GM12878 (cell line): Measurements from ENCODE around the gene RELT. TPM values are rescaled to one million over a fixed set of nuclear protein-coding genes. Genes with fewer than 3 reads are reported as not detected.

Source experiments
- ATAC-seq: fragments of 200-7000 bp; cut with Tn5 transposase; 3 replicates; pipeline ENCODE4 v1.9.1; 2020; ENCODE audit warnings: mild to moderate bottlenecking, moderate library complexity
- BruUV-seq: library from RNA; stranded (reverse); fragments of 400-500 nt; replicated peaks from 2 replicates; lab custom pipeline; 2021; lab: Mats Ljungman, UMichigan
- CTCF ChIA-PET: fragments of 300-600 bp; sonication (Branson Sonifier 250); formaldehyde crosslinking; extraction: SDS; loops from one replicate; lab custom pipeline; 2021; ENCODE audit warnings: inconsistent platforms; lab: Yijun Ruan, JAX
- POLR2A ChIA-PET: fragments of 350-600 bp; formaldehyde crosslinking; extraction: SDS; loops from one replicate; lab custom pipeline; 2021; ENCODE audit warnings: inconsistent platforms; lab: Charles Lee
- RAD21 ChIA-PET: fragments of 300-600 bp; sonication (Branson Sonifier 250); formaldehyde crosslinking; loops from one replicate; lab custom pipeline; 2023; ENCODE audit warnings: antibody characterized with exemption; ENCODE audit not compliant: unreplicated experiment; lab: Charles Lee
- SMC1A ChIA-PET: fragments of 300-600 bp; sonication (Branson Sonifier 250); formaldehyde crosslinking; loops from one replicate; lab custom pipeline; 2023; ENCODE audit not compliant: unreplicated experiment, uncharacterized antibody; lab: Charles Lee
- DNase-seq: peaks from one replicate; pipeline ENCODE4 v3.0.0-alpha.2; 2011; ENCODE audit warnings: low read depth, low spot score
- FAIRE-seq: peaks from 3 replicates; lab custom pipeline; 2011; peaks lifted over from hg19 to GRCh38; lab: Jason Lieb, UNC
- H2AFZ ChIP-seq: 2 replicates; pipeline ENCODE4 v1.6.0; 2011; ENCODE audit warnings: low read depth, low read length, control low read depth; ENCODE audit not compliant: control insufficient read depth
- H3K27ac ChIP-seq: 2 replicates; pipeline ENCODE4 v1.5.1; 2011; ENCODE audit warnings: control low read depth; ENCODE audit not compliant: control insufficient read depth, insufficient read depth
- H3K27me3 ChIP-seq, 2 experiments: replicated peaks in 1 of 2; 2 replicates each; pipeline versions ENCODE4 v1.6.0 to v1.6.1; 2011; ENCODE audit warnings: low read length in 1 of 2; ENCODE audit not compliant: control insufficient read depth in 2 of 2, insufficient read depth in 2 of 2
- H3K36me3 ChIP-seq, 2 experiments: 2 replicates each; pipeline ENCODE4 v1.5.1; 2011; ENCODE audit warnings: low read length in 1 of 2; ENCODE audit not compliant: control insufficient read depth in 2 of 2, insufficient read depth in 2 of 2
- H3K4me1 ChIP-seq: 2 replicates; pipeline ENCODE4 v1.6.1; 2011; ENCODE audit warnings: mild to moderate bottlenecking, low read length, moderate library complexity, mixed read lengths; ENCODE audit not compliant: control insufficient read depth, insufficient read depth
- H3K4me2 ChIP-seq: 2 replicates; pipeline ENCODE4 v1.6.0; 2011; ENCODE audit warnings: control low read depth; ENCODE audit not compliant: control insufficient read depth, insufficient read depth
- H3K4me3 ChIP-seq: fragments of 200-600 bp; sonication (generic); 2 replicates; pipeline ENCODE4 v1.5.1; 2016
- H3K79me2 ChIP-seq: 2 replicates; pipeline ENCODE4 v1.6.0; 2011; ENCODE audit warnings: low read length; ENCODE audit not compliant: control insufficient read depth, insufficient read depth
- H3K9ac ChIP-seq: 2 replicates; pipeline ENCODE4 v1.8.0; 2011; ENCODE audit warnings: low read length, control low read depth, mixed read lengths; ENCODE audit not compliant: control insufficient read depth, insufficient read depth
- H3K9me3 ChIP-seq: replicated peaks from 3 replicates; pipeline ENCODE4 v1.5.1; 2011; ENCODE audit warnings: mild to moderate bottlenecking, low read length; ENCODE audit not compliant: control insufficient read depth, insufficient read depth
- H4K20me1 ChIP-seq: 2 replicates; pipeline ENCODE4 v1.6.0; 2011; ENCODE audit not compliant: control insufficient read depth, insufficient read depth
- CBFB ChIP-seq: IDR thresholded peaks from 2 replicates; pipeline ENCODE4 v1.6.1; 2016; ENCODE audit warnings: antibody characterized with exemption, low read depth
- EP300 ChIP-seq, 2 experiments: fragments of 150-350 bp in 1 of 2; IDR thresholded peaks; 2 replicates each; pipeline ENCODE4 v1.6.1; 2011 to 2012; ENCODE audit warnings: low read depth in 2 of 2, low read length in 2 of 2, borderline replicate concordance in 1 of 2, improper control_type of control experiment in 1 of 2, inconsistent platforms in 1 of 2; ENCODE audit not compliant: control insufficient read depth in 1 of 2
- IRF4 ChIP-seq: IDR thresholded peaks from 2 replicates; pipeline ENCODE4 v1.6.1; 2011; ENCODE audit warnings: low read depth, low read length
- MTA2 ChIP-seq: fragments of 450-650 bp; IDR thresholded peaks from 2 replicates; pipeline ENCODE4 v1.6.1; 2016; ENCODE audit warnings: low read depth, mild to moderate bottlenecking, moderate library complexity
- MTA3 ChIP-seq: IDR thresholded peaks from 2 replicates; pipeline ENCODE4 v1.6.1; 2012; ENCODE audit warnings: low read length, inconsistent platforms, borderline replicate concordance
- POU2F2 ChIP-seq: IDR thresholded peaks from 3 replicates; pipeline ENCODE4 v1.6.1; 2011; ENCODE audit warnings: low read depth, mild to moderate bottlenecking, low read length, borderline replicate concordance
- RAD21 ChIP-seq: IDR thresholded peaks from 2 replicates; pipeline ENCODE4 v1.6.1; 2011; ENCODE audit warnings: mild to moderate bottlenecking, low read depth, low read length, moderate library complexity; ENCODE audit not compliant: insufficient read depth
- RCOR1 ChIP-seq: conservative IDR thresholded peaks from 2 replicates; pipeline ENCODE4 v1.6.1; 2012; ENCODE audit warnings: low read depth, low read length, improper control_type of control experiment
- SMC3 ChIP-seq: IDR thresholded peaks from 2 replicates; pipeline ENCODE4 v1.6.1; 2011; ENCODE audit warnings: low read length, improper control_type of control experiment, borderline replicate concordance
- WGBS: methylation state at CpG from one replicate; pipeline ENCODE4 v1.1.6; 2016; ENCODE audit warnings: low lambda C conversion rate; ENCODE audit not compliant: insufficient replicate concordance, insufficient coverage; ENCODE audit errors: missing lambda C conversion rate; 5-methylcytosine and 5-hydroxymethylcytosine counted together
- in situ Hi-C: fragments of 300-500 bp; cut with MboI; formaldehyde crosslinking; loops from 9 replicates; pipeline ENCODE4 v1.14.3; 2018; ENCODE audit warnings: mixed read lengths
- intact Hi-C: fragments of 100-400 bp; cut with micrococcal nuclease; formaldehyde crosslinking; loops from one replicate; pipeline ENCODE4 v1.14.2; 2022; ENCODE audit not compliant: unreplicated experiment
- polyA plus RNA-seq, 11 experiments: library from polyadenylated mRNA; depleted of rRNA in 4 of 11; unstranded in 6 of 11; stranded (reverse) in 5 of 11; fragments of >200 nt; fragmentation: Nextera tagmentation in 4 of 11; fragmentation: Illumina TruSeq in 1 of 11; extraction: Ambion mirVana in 4 of 11; extraction: Trizol in 1 of 11; gene quantifications; 1 replicate in 1 of 11; 2 replicates in 10 of 11; pipeline versions ENCODE4 v1.2.1 to v1.2.3, GENCODE V29; 2011 to 2016; ENCODE audit warnings: inconsistent platforms in 2 of 11, missing spikeins in 2 of 11, low read depth in 1 of 11
- total RNA-seq, 4 experiments: library from RNA; depleted of rRNA in 3 of 4; stranded (reverse); fragments of >200 nt in 3 of 4; fragmentation: Illumina TruSeq in 1 of 4; extraction: Trizol in 1 of 4; gene quantifications; 2 replicates each; pipeline versions ENCODE4 v1.2.1 to v1.2.3, GENCODE V29; 2013 to 2021
- TF ChIP-seq, protein P1 (sequence below), 3 experiments: IDR thresholded peaks in 2 of 3; conservative IDR thresholded peaks in 1 of 3; 2 replicates each; pipeline ENCODE4 v1.5.1; 2011; ENCODE audit warnings: low read depth in 3 of 3, low read length in 3 of 3, mild to moderate bottlenecking in 3 of 3, control low read depth in 2 of 3, moderate library complexity in 2 of 3, inconsistent platforms in 1 of 3, mixed read lengths in 1 of 3; ENCODE audit not compliant: control insufficient read depth in 2 of 3, insufficient read depth in 1 of 3; ENCODE audit errors: extremely low read depth in 1 of 3
- TF ChIP-seq, protein P2 (sequence below): IDR thresholded peaks from 2 replicates; pipeline ENCODE4 v1.6.1; 2011; ENCODE audit warnings: borderline replicate concordance, low read depth, mild to moderate bottlenecking, moderate library complexity, low read length; ENCODE audit not compliant: insufficient read depth, poor library complexity, severe bottlenecking
- TF ChIP-seq, protein P3 (sequence below): fragments of 450-650 bp; formaldehyde crosslinking; IDR thresholded peaks from 2 replicates; pipeline ENCODE4 v1.4.0; 2022; ENCODE audit warnings: mild to moderate bottlenecking, moderate library complexity
- TF ChIP-seq, protein P4 (sequence below): fragments of 450-650 bp; IDR thresholded peaks from 2 replicates; pipeline ENCODE4 v1.6.1; 2017; ENCODE audit warnings: low read depth, mild to moderate bottlenecking, moderate library complexity

RELT gene
- total and polyA plus RNA-seq, 10 of the 15 experiments (the other 5 are each of a cell fraction or from before 2014, with no cell fraction given), result 1.2 to 28.5 (median 10.8) TPM

DNA sequence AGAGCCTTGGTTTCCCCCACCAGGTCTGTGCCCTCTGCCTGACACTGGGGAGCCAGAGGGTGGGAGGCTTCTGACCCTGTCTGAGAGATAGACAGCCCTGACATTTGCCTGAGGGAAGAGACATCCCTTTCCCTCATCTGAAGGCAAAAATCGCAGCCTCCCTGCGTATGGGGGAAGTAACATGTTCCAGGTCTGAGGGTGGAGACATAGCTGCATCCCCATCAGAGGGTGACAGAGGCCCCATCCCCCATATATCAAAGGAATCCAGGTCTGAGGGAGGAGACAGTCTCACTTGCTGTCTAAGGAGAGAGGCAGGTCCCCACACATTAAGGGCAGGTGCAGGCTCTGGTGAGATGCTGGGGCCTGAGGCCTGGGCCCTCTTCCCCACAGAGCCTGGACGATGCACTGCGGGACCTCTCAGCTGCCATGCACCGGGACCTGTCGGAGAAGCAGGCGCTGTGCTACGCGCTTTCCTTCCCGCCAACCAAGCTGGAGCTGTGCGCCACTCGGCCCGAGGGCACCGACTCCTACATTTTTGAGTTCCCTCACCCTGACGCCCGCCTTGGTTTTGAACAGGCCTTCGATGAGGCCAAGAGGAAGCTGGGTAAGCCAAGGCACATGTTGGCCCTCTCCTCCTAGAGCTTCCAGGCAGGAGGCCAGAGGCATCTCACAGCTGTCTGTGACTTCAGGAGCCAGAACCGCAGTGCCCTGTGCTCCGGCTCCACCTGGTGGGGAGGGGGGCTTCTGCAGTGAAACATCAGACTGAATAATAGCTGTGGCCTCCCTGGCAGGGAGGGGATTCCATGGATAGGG, 16.1 kb upstream of the RELT start:
- ChIA-PET RAD21 (interaction anchor here (0.7 to 1.9 kb wide), 3 partner anchors 9 to 33 kb away, joined by 3 to 7 read pairs (median 5); no protein-coding TSS in a partner anchor), SMC1A (interaction anchor here (1.7 kb wide), 1 partner anchor 9 kb away, joined by 5 read pairs; no protein-coding TSS in a partner anchor), CTCF (interaction anchor here (1.1 to 15.3 kb wide), 5 partner anchors 9 to 300 kb away, joined by 3 to 400 read pairs (median 5); no protein-coding TSS in a partner anchor), POLR2A (no interaction called here)
- no peak for TF ChIP-seq IRF4
- TF ChIP-seq CBFB, result no peak
- TF ChIP-seq, protein P1, sequence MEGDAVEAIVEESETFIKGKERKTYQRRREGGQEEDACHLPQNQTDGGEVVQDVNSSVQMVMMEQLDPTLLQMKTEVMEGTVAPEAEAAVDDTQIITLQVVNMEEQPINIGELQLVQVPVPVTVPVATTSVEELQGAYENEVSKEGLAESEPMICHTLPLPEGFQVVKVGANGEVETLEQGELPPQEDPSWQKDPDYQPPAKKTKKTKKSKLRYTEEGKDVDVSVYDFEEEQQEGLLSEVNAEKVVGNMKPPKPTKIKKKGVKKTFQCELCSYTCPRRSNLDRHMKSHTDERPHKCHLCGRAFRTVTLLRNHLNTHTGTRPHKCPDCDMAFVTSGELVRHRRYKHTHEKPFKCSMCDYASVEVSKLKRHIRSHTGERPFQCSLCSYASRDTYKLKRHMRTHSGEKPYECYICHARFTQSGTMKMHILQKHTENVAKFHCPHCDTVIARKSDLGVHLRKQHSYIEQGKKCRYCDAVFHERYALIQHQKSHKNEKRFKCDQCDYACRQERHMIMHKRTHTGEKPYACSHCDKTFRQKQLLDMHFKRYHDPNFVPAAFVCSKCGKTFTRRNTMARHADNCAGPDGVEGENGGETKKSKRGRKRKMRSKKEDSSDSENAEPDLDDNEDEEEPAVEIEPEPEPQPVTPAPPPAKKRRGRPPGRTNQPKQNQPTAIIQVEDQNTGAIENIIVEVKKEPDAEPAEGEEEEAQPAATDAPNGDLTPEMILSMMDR (IDR thresholded peaks at IDR 0.05 in 2 of 3, conservative IDR thresholded peaks at IDR 0.05 in 1 of 3; ENCODE audit: control insufficient read depth in 2 of 3, extremely low read depth in 1 of 3, insufficient read depth in 1 of 3, low read depth in 3 of 3, low read length in 3 of 3), result peak; percentile 19 to 45 (median 43); a peak in 5 of 6 replicates
- TF ChIP-seq, protein P2, sequence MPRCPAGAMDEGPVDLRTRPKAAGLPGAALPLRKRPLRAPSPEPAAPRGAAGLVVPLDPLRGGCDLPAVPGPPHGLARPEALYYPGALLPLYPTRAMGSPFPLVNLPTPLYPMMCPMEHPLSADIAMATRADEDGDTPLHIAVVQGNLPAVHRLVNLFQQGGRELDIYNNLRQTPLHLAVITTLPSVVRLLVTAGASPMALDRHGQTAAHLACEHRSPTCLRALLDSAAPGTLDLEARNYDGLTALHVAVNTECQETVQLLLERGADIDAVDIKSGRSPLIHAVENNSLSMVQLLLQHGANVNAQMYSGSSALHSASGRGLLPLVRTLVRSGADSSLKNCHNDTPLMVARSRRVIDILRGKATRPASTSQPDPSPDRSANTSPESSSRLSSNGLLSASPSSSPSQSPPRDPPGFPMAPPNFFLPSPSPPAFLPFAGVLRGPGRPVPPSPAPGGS, result no peak
- TF ChIP-seq, protein P3, sequence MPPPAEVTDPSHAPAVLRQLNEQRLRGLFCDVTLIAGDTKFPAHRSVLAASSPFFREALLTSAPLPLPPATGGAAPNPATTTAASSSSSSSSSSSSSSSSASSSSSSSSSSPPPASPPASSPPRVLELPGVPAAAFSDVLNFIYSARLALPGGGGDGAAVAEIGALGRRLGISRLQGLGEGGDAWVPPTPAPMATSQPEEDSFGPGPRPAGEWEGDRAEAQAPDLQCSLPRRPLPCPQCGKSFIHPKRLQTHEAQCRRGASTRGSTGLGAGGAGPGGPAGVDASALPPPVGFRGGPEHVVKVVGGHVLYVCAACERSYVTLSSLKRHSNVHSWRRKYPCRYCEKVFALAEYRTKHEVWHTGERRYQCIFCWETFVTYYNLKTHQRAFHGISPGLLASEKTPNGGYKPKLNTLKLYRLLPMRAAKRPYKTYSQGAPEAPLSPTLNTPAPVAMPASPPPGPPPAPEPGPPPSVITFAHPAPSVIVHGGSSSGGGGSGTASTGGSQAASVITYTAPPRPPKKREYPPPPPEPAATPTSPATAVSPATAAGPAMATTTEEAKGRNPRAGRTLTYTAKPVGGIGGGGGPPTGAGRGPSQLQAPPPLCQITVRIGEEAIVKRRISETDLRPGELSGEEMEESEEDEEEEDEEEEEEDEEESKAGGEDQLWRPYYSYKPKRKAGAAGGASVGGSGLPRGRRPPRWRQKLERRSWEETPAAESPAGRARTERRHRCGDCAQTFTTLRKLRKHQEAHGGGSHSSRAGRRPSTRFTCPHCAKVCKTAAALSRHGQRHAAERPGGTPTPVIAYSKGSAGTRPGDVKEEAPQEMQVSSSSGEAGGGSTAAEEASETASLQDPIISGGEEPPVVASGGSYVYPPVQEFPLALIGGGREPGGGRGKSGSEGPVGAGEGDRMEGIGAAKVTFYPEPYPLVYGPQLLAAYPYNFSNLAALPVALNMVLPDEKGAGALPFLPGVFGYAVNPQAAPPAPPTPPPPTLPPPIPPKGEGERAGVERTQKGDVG (CRISPR knock-in tag), result no peak
- TF ChIP-seq SMC3, result peak; percentile 10; the same call in 1 of the 2 replicates
- no peak for TF ChIP-seq MTA2
- no peak for TF ChIP-seq MTA3
- no peak for TF ChIP-seq RCOR1
- TF ChIP-seq RAD21, result peak; percentile 42
- TF ChIP-seq, protein P4, sequence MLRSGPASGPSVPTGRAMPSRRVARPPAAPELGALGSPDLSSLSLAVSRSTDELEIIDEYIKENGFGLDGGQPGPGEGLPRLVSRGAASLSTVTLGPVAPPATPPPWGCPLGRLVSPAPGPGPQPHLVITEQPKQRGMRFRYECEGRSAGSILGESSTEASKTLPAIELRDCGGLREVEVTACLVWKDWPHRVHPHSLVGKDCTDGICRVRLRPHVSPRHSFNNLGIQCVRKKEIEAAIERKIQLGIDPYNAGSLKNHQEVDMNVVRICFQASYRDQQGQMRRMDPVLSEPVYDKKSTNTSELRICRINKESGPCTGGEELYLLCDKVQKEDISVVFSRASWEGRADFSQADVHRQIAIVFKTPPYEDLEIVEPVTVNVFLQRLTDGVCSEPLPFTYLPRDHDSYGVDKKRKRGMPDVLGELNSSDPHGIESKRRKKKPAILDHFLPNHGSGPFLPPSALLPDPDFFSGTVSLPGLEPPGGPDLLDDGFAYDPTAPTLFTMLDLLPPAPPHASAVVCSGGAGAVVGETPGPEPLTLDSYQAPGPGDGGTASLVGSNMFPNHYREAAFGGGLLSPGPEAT, result no peak
- no peak for TF ChIP-seq POU2F2
- TF ChIP-seq EP300 (IDR thresholded peaks at IDR 0.05; ENCODE audit: borderline replicate concordance in 1 of 2, control insufficient read depth in 1 of 2, low read depth in 2 of 2, low read length in 2 of 2), result no peak
- Histone ChIP-seq H3K4me3 (no peak overlapping the region), H3K27me3 (no peaks in the 10 kb centered on the region), H3K36me3 (peaks cover 0 to 6% of the 10 kb centered on the region in 2 experiments; a peak in 1 of 4 replicates), H2AFZ (no peak overlapping the region), H3K27ac (no peak overlapping the region), H4K20me1 (no peaks in the 10 kb centered on the region), H3K4me2 (no peak overlapping the region), H3K79me2 (no peaks in the 10 kb centered on the region), H3K4me1 (no peaks in the 10 kb centered on the region), H3K9me3 (no peaks in the 10 kb centered on the region), H3K9ac (no peak overlapping the region)
- FAIRE-seq (no peak), ATAC-seq (peak; percentile 60), DNase-seq (no peak)
- intact Hi-C loops, result no loop called here
- no TSS peak for BruUV-seq
- in situ Hi-C loops, result no loop called here
- 76% methylated on average over 19 of the region's 19 CpGs for WGBS
